ENCODE measurements around the gene SNX6.

- TF ChIP-seq CTCF (conservative IDR thresholded peaks at IDR 0.05; ENCODE audit: low read depth, low read length): no peak
- no peak for TF ChIP-seq EZH2phosphoT487 (IDR thresholded peaks at IDR 0.05; ENCODE audit: borderline replicate concordance, low read length)
- TF ChIP-seq EZH2 (IDR thresholded peaks at IDR 0.05; ENCODE audit: low read length, unreplicated experiment): no peak
These were observed 90.4 kb downstream of the SNX6 start, which contains the start of gene EAPP for GRCh38 chr14:34539407-34540180.
